H1 (cell line): ENCODE results near the gene NOXRED1. TPM values are rescaled to one million over a fixed set of nuclear protein-coding genes. Genes with fewer than 3 reads are reported as not detected.

Source experiments
- CTCF ChIA-PET: fragments of 300-600 bp; sonication (Branson Sonifier 250); formaldehyde crosslinking; loops from one replicate; lab custom pipeline; 2021; ENCODE audit not compliant: partially characterized antibody; lab: Charles Lee
- POLR2A ChIA-PET: fragments of 300-600 bp; sonication (Branson Sonifier 250); formaldehyde crosslinking; loops from one replicate; lab custom pipeline; 2021; ENCODE audit warnings: inconsistent platforms; ENCODE audit not compliant: partially characterized antibody; lab: Charles Lee
- DNase-seq, 2 experiments: peaks; one replicate each; pipeline versions ENCODE4 v3.0.0 to v3.0.0-alpha.2; 2010 to 2022; ENCODE audit warnings: low spot score in 2 of 2, low read depth in 1 of 2, mixed read lengths in 1 of 2
- FAIRE-seq: peaks from 2 replicates; lab custom pipeline; 2011; peaks lifted over from hg19 to GRCh38; lab: Jason Lieb, UNC
- H2AFZ ChIP-seq: 2 replicates; pipeline ENCODE4 v1.8.1; 2012; ENCODE audit warnings: low read length, inconsistent platforms
- H2AK5ac ChIP-seq: 2 replicates; pipeline ENCODE4 v1.6.1; 2013; ENCODE audit warnings: low read depth, low read length
- H2BK120ac ChIP-seq: replicated peaks from 2 replicates; pipeline ENCODE3; 2013; ENCODE audit warnings: low read depth, low read length, inconsistent platforms
- H2BK12ac ChIP-seq: 2 replicates; pipeline ENCODE4 v1.6.1; 2013; ENCODE audit warnings: low read depth, low read length
- H2BK15ac ChIP-seq: 2 replicates; pipeline ENCODE4 v1.6.1; 2013; ENCODE audit warnings: low read length
- H2BK20ac ChIP-seq: 2 replicates; pipeline ENCODE4 v1.6.1; 2013; ENCODE audit warnings: low read length
- H2BK5ac ChIP-seq: 2 replicates; pipeline ENCODE4 v1.6.1; 2013; ENCODE audit warnings: low read depth, low read length
- H3K14ac ChIP-seq: 2 replicates; pipeline ENCODE4 v1.6.1; 2013; ENCODE audit warnings: inconsistent platforms; ENCODE audit not compliant: insufficient read length
- H3K18ac ChIP-seq: 2 replicates; pipeline ENCODE4 v1.6.1; 2013; ENCODE audit warnings: low read length; ENCODE audit errors: extremely low read depth
- H3K23ac ChIP-seq: 2 replicates; pipeline ENCODE4 v1.6.1; 2013; ENCODE audit warnings: inconsistent platforms; ENCODE audit not compliant: insufficient read length
- H3K23me2 ChIP-seq: 2 replicates; pipeline ENCODE4 v1.6.1; 2013; ENCODE audit warnings: low read depth, low read length
- H3K27ac ChIP-seq: 2 replicates; pipeline ENCODE4 v1.6.1; 2011; ENCODE audit warnings: low read depth, low read length, inconsistent platforms
- H3K27me3 ChIP-seq, 4 experiments: replicated peaks in 1 of 4; 1 replicate in 1 of 4; 2 replicates in 3 of 4; pipeline versions ENCODE4 v1.6.1 to v1.8.1; 2011 to 2013; ENCODE audit warnings: low read length in 3 of 4, mild to moderate bottlenecking in 3 of 4, inconsistent platforms in 2 of 4, mixed read lengths in 2 of 4, moderate library complexity in 1 of 4; ENCODE audit not compliant: control insufficient read depth in 3 of 4, insufficient read depth in 3 of 4; ENCODE audit errors: extremely low read depth in 1 of 4
- H3K36me3 ChIP-seq, 4 experiments: 2 replicates each; pipeline versions ENCODE4 v1.6.1 to v1.8.1; 2011 to 2013; ENCODE audit warnings: mild to moderate bottlenecking in 4 of 4, low read length in 3 of 4, moderate library complexity in 2 of 4, control low read depth in 1 of 4, inconsistent platforms in 1 of 4; ENCODE audit not compliant: insufficient read depth in 4 of 4, control insufficient read depth in 2 of 4
- H3K4ac ChIP-seq: replicated peaks from 2 replicates; pipeline ENCODE3; 2013; ENCODE audit warnings: low read length, low read depth, mixed read lengths, inconsistent platforms; ENCODE audit not compliant: insufficient read length
- H3K4me1 ChIP-seq, 4 experiments: replicated peaks in 1 of 4; 1 replicate in 1 of 4; 2 replicates in 3 of 4; pipeline versions ENCODE4 v1.6.1 to v1.8.1; 2011 to 2013; ENCODE audit warnings: low read length in 3 of 4, inconsistent platforms in 2 of 4, mixed read lengths in 1 of 4; ENCODE audit not compliant: insufficient read depth in 4 of 4, control insufficient read depth in 3 of 4
- H3K4me2 ChIP-seq, 2 experiments: 2 replicates each; pipeline versions ENCODE4 v1.6.1 to v1.8.1; 2011 to 2013; ENCODE audit warnings: low read depth in 2 of 2, low read length in 2 of 2, control low read depth in 1 of 2, inconsistent platforms in 1 of 2, mild to moderate bottlenecking in 1 of 2; ENCODE audit not compliant: insufficient read depth in 1 of 2
- H3K4me3 ChIP-seq, 4 experiments: fragments of 200-600, 300-600 bp in 1 of 4; sonication (generic), shearing (Covaris generic), sonication (Bioruptor Twin) in 1 of 4; 2 replicates each; pipeline versions ENCODE4 v1.5.1 to v1.8.1; 2011 to 2016; ENCODE audit warnings: low read length in 4 of 4, low read depth in 3 of 4, control low read depth in 2 of 4, inconsistent platforms in 2 of 4, mild to moderate bottlenecking in 2 of 4, mixed read lengths in 1 of 4, moderate library complexity in 1 of 4; ENCODE audit not compliant: insufficient read depth in 2 of 4; ENCODE audit errors: extremely low read depth in 1 of 4
- H3K56ac ChIP-seq: replicated peaks from 2 replicates; pipeline ENCODE3; 2013; ENCODE audit warnings: low read depth, mild to moderate bottlenecking, mixed read lengths, low read length, inconsistent platforms; ENCODE audit not compliant: insufficient read length
- H3K79me1 ChIP-seq: 2 replicates; pipeline ENCODE4 v1.6.1; 2013; ENCODE audit warnings: low read depth, low read length, control low read depth
- H3K79me2 ChIP-seq, 2 experiments: 2 replicates each; pipeline versions ENCODE4 v1.6.1 to v1.8.1; 2012 to 2013; ENCODE audit warnings: low read length in 2 of 2, mild to moderate bottlenecking in 2 of 2, inconsistent platforms in 1 of 2; ENCODE audit not compliant: insufficient read depth in 2 of 2, control insufficient read depth in 1 of 2
- H3K9ac ChIP-seq, 4 experiments: replicated peaks in 1 of 4; 1 replicate in 1 of 4; 2 replicates in 3 of 4; pipeline versions ENCODE4 v1.6.1 to v1.8.1; 2011 to 2013; ENCODE audit warnings: low read depth in 3 of 4, low read length in 3 of 4, control low read depth in 2 of 4, mild to moderate bottlenecking in 2 of 4, moderate library complexity in 2 of 4, inconsistent platforms in 1 of 4; ENCODE audit errors: extremely low read depth in 1 of 4
- H3K9me3 ChIP-seq, 2 experiments: 2 replicates each; pipeline versions ENCODE4 v1.6.1 to v1.8.1; 2012 to 2013; ENCODE audit warnings: mild to moderate bottlenecking in 2 of 2, moderate library complexity in 2 of 2, control low read depth in 1 of 2, inconsistent platforms in 1 of 2, low read depth in 1 of 2, low read length in 1 of 2, mixed read lengths in 1 of 2; ENCODE audit not compliant: insufficient read depth in 2 of 2
- H4K20me1 ChIP-seq, 2 experiments: replicated peaks in 1 of 2; 2 replicates each; pipeline versions ENCODE3 to v1.8.1; 2011 to 2013; ENCODE audit warnings: inconsistent platforms in 2 of 2, low read length in 2 of 2, mild to moderate bottlenecking in 1 of 2; ENCODE audit not compliant: insufficient read depth in 2 of 2, control insufficient read depth in 1 of 2
- H4K5ac ChIP-seq: 2 replicates; pipeline ENCODE4 v1.6.1; 2013; ENCODE audit warnings: low read length, low read depth, mixed read lengths, inconsistent platforms; ENCODE audit not compliant: insufficient read length
- H4K8ac ChIP-seq: 2 replicates; pipeline ENCODE4 v1.8.0; 2013; ENCODE audit warnings: mild to moderate bottlenecking, moderate library complexity, low read length, inconsistent platforms; ENCODE audit not compliant: insufficient read depth; ENCODE audit errors: extremely low read depth
- H4K91ac ChIP-seq: replicated peaks from 2 replicates; pipeline ENCODE3; 2013; ENCODE audit warnings: low read length, mixed read lengths, inconsistent platforms; ENCODE audit not compliant: insufficient read length
- CHD2 ChIP-seq: IDR thresholded peaks from 2 replicates; pipeline ENCODE4 v1.6.1; 2012; ENCODE audit warnings: low read length, improper control_type of control experiment
- HDAC6 ChIP-seq: IDR thresholded peaks from one replicate; pipeline ENCODE4 v1.7.1; 2012; ENCODE audit warnings: low read depth, mild to moderate bottlenecking, inconsistent platforms, low read length, moderate library complexity
- MAFK ChIP-seq: IDR thresholded peaks from 2 replicates; pipeline ENCODE4 v1.6.1; 2012; ENCODE audit warnings: low read depth, mild to moderate bottlenecking, improper control_type of control experiment, low read length
- RAD21 ChIP-seq, 2 experiments: IDR thresholded peaks in 1 of 2; conservative IDR thresholded peaks in 1 of 2; 2 replicates each; pipeline ENCODE4 v1.6.1; 2011; ENCODE audit warnings: low read depth in 2 of 2, low read length in 2 of 2, improper control_type of control experiment in 1 of 2, inconsistent platforms in 1 of 2, mild to moderate bottlenecking in 1 of 2, moderate library complexity in 1 of 2
- RFX5 ChIP-seq: IDR thresholded peaks from 2 replicates; pipeline ENCODE4 v1.6.1; 2011; ENCODE audit warnings: low read depth, low read length, improper control_type of control experiment, borderline replicate concordance
- RXRA ChIP-seq: IDR thresholded peaks from 2 replicates; pipeline ENCODE4 v1.6.1; 2011; ENCODE audit warnings: low read depth, mild to moderate bottlenecking, low read length, moderate library complexity; ENCODE audit not compliant: insufficient read depth
- SUZ12 ChIP-seq: fragments of 200-600 bp; sonication (generic); IDR thresholded peaks from 2 replicates; pipeline ENCODE4 v1.6.1; 2012; ENCODE audit warnings: mild to moderate bottlenecking, inconsistent platforms, low read length, moderate library complexity, mixed read lengths
- ZNF274 ChIP-seq: IDR thresholded peaks from 2 replicates; pipeline ENCODE4 v1.7.0; 2012; ENCODE audit warnings: low read length, borderline replicate concordance; ENCODE audit errors: extremely low read depth
- WGBS, 2 experiments: shearing (Covaris generic) in 1 of 2; methylation state at CpG; one replicate each; pipeline versions ENCODE4 v1.1.6 to v1.1.7; 2013 to 2015; ENCODE audit warnings: low lambda C conversion rate in 2 of 2, mixed read lengths in 2 of 2, inconsistent platforms in 1 of 2, low coverage in 1 of 2, missing lambda C conversion rate in 1 of 2; ENCODE audit not compliant: insufficient replicate concordance in 2 of 2, insufficient coverage in 1 of 2, insufficient read length in 1 of 2; ENCODE audit errors: extremely low coverage in 1 of 2, missing lambda C conversion rate in 1 of 2; 5-methylcytosine and 5-hydroxymethylcytosine counted together
- polyA plus RNA-seq, 7 experiments: library from polyadenylated mRNA; depleted of rRNA in 3 of 7; stranded (reverse) in 5 of 7; unstranded in 2 of 7; fragments of >200 nt in 5 of 7; fragments of 200-250 nt in 2 of 7; gene quantifications; 1 replicate in 5 of 7; 2 replicates in 1 of 7; 4 replicates in 1 of 7; pipeline versions ENCODE4 v1.2.1 to v1.2.3, GENCODE V29; 2011 to 2013; ENCODE audit warnings: missing spikeins in 2 of 7, mixed read lengths in 2 of 7
- total RNA-seq: library from RNA; stranded (reverse); fragmentation: NEBNext Ultra II Directional; extraction: Animal tissue kit (Norgen Biotek cat#: 25700); gene quantifications from 2 replicates; pipeline ENCODE4 v1.2.1, GENCODE V29; 2021
- TF ChIP-seq, protein P1 (sequence below): IDR thresholded peaks from 2 replicates; pipeline ENCODE4 v1.6.1; 2011; ENCODE audit warnings: low read length, improper control_type of control experiment
- TF ChIP-seq, protein P2 (sequence below): IDR thresholded peaks from 2 replicates; pipeline ENCODE4 v1.6.1; 2011; ENCODE audit warnings: low read depth, mild to moderate bottlenecking, low read length; ENCODE audit not compliant: insufficient read depth

The NOXRED1 gene
- total and polyA plus RNA-seq, 2 of the 8 experiments (the other 6 are each of a cell fraction or from before 2014, with no cell fraction given): 0.23 to 0.48 TPM

DNA sequence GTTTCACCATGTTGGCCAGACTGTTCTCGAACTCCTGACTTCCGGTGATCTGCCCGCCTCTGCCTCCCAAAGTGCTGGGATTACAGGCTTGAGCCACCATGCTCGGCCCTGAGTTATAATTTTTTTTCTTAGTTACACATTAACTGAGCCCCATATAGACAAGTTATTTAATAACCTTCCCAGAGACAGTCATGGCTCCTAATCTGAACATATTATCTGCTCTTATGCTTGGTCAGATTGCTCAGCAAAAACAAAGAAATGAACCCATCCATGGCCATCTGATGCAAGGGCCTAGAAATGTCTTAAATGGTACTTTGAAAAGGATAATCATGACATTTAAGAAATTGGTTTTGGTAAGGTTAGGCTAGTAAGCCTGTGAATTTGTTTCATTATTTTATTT is 33.1 kb downstream of the NOXRED1 start:
- Histone ChIP-seq H3K27ac (no peak overlapping the region), H3K23me2 (no peaks in the 10 kb centered on the region), H4K91ac (no peak overlapping the region), H3K27me3 (no peaks in the 10 kb centered on the region), H2BK12ac (no peak overlapping the region), H2BK120ac (no peak overlapping the region), H2BK15ac (no peak overlapping the region), H2BK5ac (no peak overlapping the region), H4K20me1 (no peaks in the 10 kb centered on the region), H3K79me1 (no peaks in the 10 kb centered on the region), H3K18ac (no peak overlapping the region), H3K36me3 (no peaks in the 10 kb centered on the region), H3K9me3 (no peaks in the 10 kb centered on the region), H3K4me2 (no peak overlapping the region), H3K56ac (no peak overlapping the region), H4K5ac (no peak overlapping the region), H2BK20ac (no peak overlapping the region), H3K4me3 (no peak overlapping the region), H2AK5ac (no peak overlapping the region), H4K8ac (no peak overlapping the region), H3K4me1 (no peaks in the 10 kb centered on the region), H3K4ac (no peak overlapping the region), H3K14ac (no peak overlapping the region), H2AFZ (no peak overlapping the region), H3K79me2 (no peaks in the 10 kb centered on the region), H3K23ac (no peak overlapping the region), H3K9ac (no peak overlapping the region)
- FAIRE-seq (no peak), DNase-seq (no peak)
- CTCF ChIA-PET: interaction anchor here (0.9 kb wide), 1 partner anchor 11 kb away, joined by 3 read pairs; no protein-coding TSS in a partner anchor
- POLR2A ChIA-PET: no interaction called here
- TF ChIP-seq HDAC6: no peak
- no peak for TF ChIP-seq RAD21 (IDR thresholded peaks at IDR 0.05 in 1 of 2, conservative IDR thresholded peaks at IDR 0.05 in 1 of 2; ENCODE audit: low read depth in 2 of 2, low read length in 2 of 2)
- TF ChIP-seq, protein P1, sequence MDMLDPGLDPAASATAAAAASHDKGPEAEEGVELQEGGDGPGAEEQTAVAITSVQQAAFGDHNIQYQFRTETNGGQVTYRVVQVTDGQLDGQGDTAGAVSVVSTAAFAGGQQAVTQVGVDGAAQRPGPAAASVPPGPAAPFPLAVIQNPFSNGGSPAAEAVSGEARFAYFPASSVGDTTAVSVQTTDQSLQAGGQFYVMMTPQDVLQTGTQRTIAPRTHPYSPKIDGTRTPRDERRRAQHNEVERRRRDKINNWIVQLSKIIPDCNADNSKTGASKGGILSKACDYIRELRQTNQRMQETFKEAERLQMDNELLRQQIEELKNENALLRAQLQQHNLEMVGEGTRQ: no peak
- TF ChIP-seq SUZ12: no peak
- no peak for TF ChIP-seq CHD2
- no peak for TF ChIP-seq RFX5
- TF ChIP-seq, protein P2, sequence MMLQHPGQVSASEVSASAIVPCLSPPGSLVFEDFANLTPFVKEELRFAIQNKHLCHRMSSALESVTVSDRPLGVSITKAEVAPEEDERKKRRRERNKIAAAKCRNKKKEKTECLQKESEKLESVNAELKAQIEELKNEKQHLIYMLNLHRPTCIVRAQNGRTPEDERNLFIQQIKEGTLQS: no peak
- TF ChIP-seq MAFK: no peak
- no peak for TF ChIP-seq ZNF274
- TF ChIP-seq RXRA: no peak
- WGBS, 2 experiments: 97% methylated on average over 4 of the region's 4 CpGs; no CpG with 5 or more reads in 1 of the 2 experiments
